ENCODE measurements around the gene HEATR9. TPM values are rescaled to one million over a fixed set of nuclear protein-coding genes. Genes with fewer than 3 reads are reported as not detected.
"Not testable (repeated sequence)": the region's sequence is repeated elsewhere in the genome, so short reads cannot be mapped to it uniquely, and the experiment has no call there.

Gene HEATR9
- total RNA-seq (2014; rRNA removed; shearing (Covaris generic)) = not detected in 2 replicates

- in situ Hi-C loops (cut with HindIII; ENCODE audit: low sequenced_read_pairs) = no loop called here
- no peak for DNase-seq (ENCODE audit: low spot score)
Measured at GRCh38 chr17:35868737-35869136, at the start of gene HEATR9. HEATR9 (minus strand) TSS chr17:35868891; CDS start chr17:35868742, 149 bp downstream.

GRCh38 chr17:35917519-35918213, 49.0 kb upstream of the HEATR9 start:
- in situ Hi-C loops (cut with HindIII; ENCODE audit: low sequenced_read_pairs) = no loop called here
- DNase-seq (ENCODE audit: low spot score) = no peak

GRCh38 chr17:35915153-35915964, 46.7 kb upstream of the HEATR9 start:
- no peak for DNase-seq (ENCODE audit: low spot score)
- in situ Hi-C loops (cut with HindIII; ENCODE audit: low sequenced_read_pairs) = no loop called here

- no peak for DNase-seq (ENCODE audit: low spot score)
- in situ Hi-C loops (cut with HindIII; ENCODE audit: low sequenced_read_pairs) = no loop called here
Measured at GRCh38 chr17:35914354-35914753, 45.7 kb upstream of the HEATR9 start.

GRCh38 chr17:35913609-35914008, 44.9 kb upstream of the HEATR9 start:
- in situ Hi-C loops (cut with HindIII; ENCODE audit: low sequenced_read_pairs) = no loop called here
- DNase-seq (ENCODE audit: low spot score) = no peak

- in situ Hi-C loops (cut with HindIII; ENCODE audit: low sequenced_read_pairs) = no loop called here
- DNase-seq (ENCODE audit: low spot score) = no peak
Measured at GRCh38 chr17:35912942-35913341, 44.3 kb upstream of the HEATR9 start.

GRCh38 chr17:35912339-35912912, 43.7 kb upstream of the HEATR9 start:
- in situ Hi-C loops (cut with HindIII; ENCODE audit: low sequenced_read_pairs) = no loop called here
- no peak for DNase-seq (ENCODE audit: low spot score)

GRCh38 chr17:35909408-35909807, 40.7 kb upstream of the HEATR9 start:
- DNase-seq (ENCODE audit: low spot score) = no peak
- in situ Hi-C loops (cut with HindIII; ENCODE audit: low sequenced_read_pairs) = no loop called here

GRCh38 chr17:35907691-35908090, 39.0 kb upstream of the HEATR9 start:
- DNase-seq (ENCODE audit: low spot score) = no peak
- in situ Hi-C loops (cut with HindIII; ENCODE audit: low sequenced_read_pairs) = no loop called here

- no peak for DNase-seq (ENCODE audit: low spot score)
- in situ Hi-C loops (cut with HindIII; ENCODE audit: low sequenced_read_pairs) = no loop called here
Measured at GRCh38 chr17:35906926-35907637, 38.4 kb upstream of the HEATR9 start.

GRCh38 chr17:35906191-35906925, 37.7 kb upstream of the HEATR9 start:
- no peak for DNase-seq (ENCODE audit: low spot score)
- in situ Hi-C loops (cut with HindIII; ENCODE audit: low sequenced_read_pairs) = no loop called here

- no peak for DNase-seq (ENCODE audit: low spot score)
- in situ Hi-C loops (cut with HindIII; ENCODE audit: low sequenced_read_pairs) = no loop called here
Measured at GRCh38 chr17:35903451-35903850, 34.8 kb upstream of the HEATR9 start.

- no peak for DNase-seq (ENCODE audit: low spot score)
- in situ Hi-C loops (cut with HindIII; ENCODE audit: low sequenced_read_pairs) = no loop called here
Measured at GRCh38 chr17:35901631-35902175, 33.0 kb upstream of the HEATR9 start.

- in situ Hi-C loops (cut with HindIII; ENCODE audit: low sequenced_read_pairs) = no loop called here
Measured at GRCh38 chr17:35900708-35901480, 32.2 kb upstream of the HEATR9 start.

GRCh38 chr17:35900280-35900679, 31.6 kb upstream of the HEATR9 start:
- in situ Hi-C loops (cut with HindIII; ENCODE audit: low sequenced_read_pairs) = no loop called here
- no peak for DNase-seq (ENCODE audit: low spot score)

More at GRCh38 chr17:35900708-35901480, 32.2 kb upstream of the HEATR9 start:
- DNase-seq (ENCODE audit: low spot score) = no peak

GRCh38 chr17:35898283-35899070, 29.8 kb upstream of the HEATR9 start:
- no peak for DNase-seq (ENCODE audit: low spot score)
- in situ Hi-C loops (cut with HindIII; ENCODE audit: low sequenced_read_pairs) = no loop called here

- DNase-seq (ENCODE audit: low spot score); in situ Hi-C loops (cut with HindIII; ENCODE audit: low sequenced_read_pairs): not testable (repeated sequence)
Measured at GRCh38 chr17:35897772-35898171, 29.1 kb upstream of the HEATR9 start.
